ENCODE measurements around the gene CCDC12.
A peak's percentile ranks its signal among the peaks of the same experiment; 100 is the strongest.

Gene CCDC12

DNA sequence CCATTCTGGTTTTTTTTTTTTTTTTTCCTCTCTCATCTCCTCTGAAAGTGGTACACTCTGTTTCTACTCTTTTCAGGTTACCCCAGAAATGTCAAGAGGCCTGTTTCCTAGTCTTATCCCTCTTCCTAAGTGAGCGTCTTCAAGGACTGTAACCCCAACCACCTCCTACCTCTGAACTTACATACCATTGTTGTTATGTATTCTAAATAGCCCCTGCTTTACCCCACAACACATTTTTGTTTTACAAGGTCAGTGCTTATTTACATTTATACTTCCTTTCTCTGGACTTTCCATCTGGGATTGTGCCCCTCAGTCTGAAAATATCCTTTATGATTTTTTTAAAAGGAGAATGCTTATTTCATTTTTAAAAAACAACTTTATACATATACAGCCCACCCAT lies 60.3 kb downstream of the CCDC12 start:
- TF ChIP-seq CEBPB (IDR thresholded peaks at IDR 0.05) (no peak), RAD21 (IDR thresholded peaks at IDR 0.05; ENCODE audit: low read depth) (no peak), NFIC (IDR thresholded peaks at IDR 0.05) (no peak), ZBTB7A (IDR thresholded peaks at IDR 0.05; ENCODE audit: low read depth) (no peak), FOXM1 (IDR thresholded peaks at IDR 0.05; ENCODE audit: borderline replicate concordance, low read depth) (no peak), CREB1 (IDR thresholded peaks at IDR 0.05; ENCODE audit: low read depth) (no peak), EP300 (IDR thresholded peaks at IDR 0.05; ENCODE audit: borderline replicate concordance) (no peak), TAF1 (IDR thresholded peaks at IDR 0.05; ENCODE audit: low read depth) (no peak), TEAD4 (IDR thresholded peaks at IDR 0.05) (no peak), REST (IDR thresholded peaks at IDR 0.05; ENCODE audit: low read depth) (no peak)

DNA sequence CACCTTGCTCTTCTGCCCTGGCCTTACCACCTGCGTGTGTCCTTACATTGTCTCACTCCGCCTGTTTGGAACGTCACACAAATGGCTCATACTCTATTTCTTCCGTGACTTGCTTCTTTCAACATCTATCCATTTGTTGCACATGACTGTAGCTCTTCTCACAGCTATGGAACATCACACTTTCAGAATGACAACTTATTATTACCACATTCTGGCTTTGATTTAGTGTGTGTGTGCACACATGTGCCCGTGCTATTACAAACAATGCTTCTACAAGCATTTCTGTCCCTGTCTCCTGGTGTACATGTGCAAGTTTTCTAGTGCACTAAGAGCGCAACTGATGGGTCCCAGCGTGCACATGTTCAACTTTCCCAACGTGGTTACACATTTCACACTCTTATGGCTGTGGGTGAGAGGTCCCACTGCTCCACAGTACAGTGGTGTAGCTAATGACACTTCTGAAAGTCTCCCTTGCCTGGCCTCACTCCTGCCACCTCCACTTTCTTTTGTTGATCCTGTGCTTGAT lies 61.2 kb downstream of the CCDC12 start:
- TF ChIP-seq EGR1 (IDR thresholded peaks at IDR 0.05) (no peak), CEBPB (IDR thresholded peaks at IDR 0.05) (no peak), REST (IDR thresholded peaks at IDR 0.05; ENCODE audit: low read depth) (no peak), TEAD4 (IDR thresholded peaks at IDR 0.05) (no peak), TAF1 (IDR thresholded peaks at IDR 0.05; ENCODE audit: low read depth) (no peak), FOXM1 (IDR thresholded peaks at IDR 0.05; ENCODE audit: borderline replicate concordance, low read depth) (no peak), CREB1 (IDR thresholded peaks at IDR 0.05; ENCODE audit: low read depth) (no peak), ZBTB7A (IDR thresholded peaks at IDR 0.05; ENCODE audit: low read depth) (no peak), EP300 (IDR thresholded peaks at IDR 0.05; ENCODE audit: borderline replicate concordance) (no peak), RAD21 (IDR thresholded peaks at IDR 0.05; ENCODE audit: low read depth) (no peak), YY1 (IDR thresholded peaks at IDR 0.05; ENCODE audit: low read depth) (no peak), USF1 (IDR thresholded peaks at IDR 0.05) (no peak)

DNA sequence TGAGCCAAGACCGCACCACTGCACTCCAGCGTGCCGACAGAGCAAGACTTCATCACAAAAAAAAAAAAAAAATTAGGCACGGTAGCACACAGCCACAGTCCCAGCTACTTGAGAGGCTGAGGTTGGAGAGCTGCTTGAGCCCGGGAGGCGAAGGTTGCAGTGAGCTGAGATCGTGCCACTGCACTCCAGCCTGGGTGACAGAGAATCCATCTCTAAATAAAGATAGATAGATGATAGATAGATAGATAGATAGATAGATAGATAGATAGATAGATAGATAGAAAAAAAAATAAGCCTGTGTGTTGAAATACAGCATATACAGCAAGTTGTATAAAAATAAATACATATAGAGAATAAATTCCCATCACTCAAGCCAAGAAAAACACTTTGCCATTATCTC lies 61.7 kb downstream of the CCDC12 start:
- TF ChIP-seq FOXM1 (IDR thresholded peaks at IDR 0.05; ENCODE audit: borderline replicate concordance, low read depth) (no peak), TCF12 (IDR thresholded peaks at IDR 0.05; ENCODE audit: low read depth) (no peak), ZBTB7A (IDR thresholded peaks at IDR 0.05; ENCODE audit: low read depth) (no peak), YY1 (IDR thresholded peaks at IDR 0.05; ENCODE audit: low read depth) (no peak), CREB1 (IDR thresholded peaks at IDR 0.05; ENCODE audit: low read depth) (no peak), EGR1 (IDR thresholded peaks at IDR 0.05) (no peak), EP300 (IDR thresholded peaks at IDR 0.05; ENCODE audit: borderline replicate concordance) (no peak), RAD21 (IDR thresholded peaks at IDR 0.05; ENCODE audit: low read depth) (no peak), NFIC (IDR thresholded peaks at IDR 0.05) (no peak), REST (IDR thresholded peaks at IDR 0.05; ENCODE audit: low read depth) (no peak), TAF1 (IDR thresholded peaks at IDR 0.05; ENCODE audit: low read depth) (no peak), CEBPB (IDR thresholded peaks at IDR 0.05) (no peak), TEAD4 (IDR thresholded peaks at IDR 0.05) (no peak), USF1 (IDR thresholded peaks at IDR 0.05) (no peak)
- TF ChIP-seq, protein P1, sequence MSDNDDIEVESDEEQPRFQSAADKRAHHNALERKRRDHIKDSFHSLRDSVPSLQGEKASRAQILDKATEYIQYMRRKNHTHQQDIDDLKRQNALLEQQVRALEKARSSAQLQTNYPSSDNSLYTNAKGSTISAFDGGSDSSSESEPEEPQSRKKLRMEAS (IDR thresholded peaks at IDR 0.05), result no peak

- TF ChIP-seq EP300 (IDR thresholded peaks at IDR 0.05; ENCODE audit: borderline replicate concordance) (peak; percentile 30; the same call in 1 of the 2 replicates), REST (IDR thresholded peaks at IDR 0.05; ENCODE audit: low read depth) (no peak), CEBPB (IDR thresholded peaks at IDR 0.05) (no peak), EGR1 (IDR thresholded peaks at IDR 0.05) (no peak), CREB1 (IDR thresholded peaks at IDR 0.05; ENCODE audit: low read depth) (no peak), TEAD4 (IDR thresholded peaks at IDR 0.05) (peak; percentile 31; the same call in 1 of the 2 replicates), RAD21 (IDR thresholded peaks at IDR 0.05; ENCODE audit: low read depth) (no peak), NFIC (IDR thresholded peaks at IDR 0.05) (peak; percentile 89), FOXM1 (IDR thresholded peaks at IDR 0.05; ENCODE audit: borderline replicate concordance, low read depth) (no peak), ZBTB7A (IDR thresholded peaks at IDR 0.05; ENCODE audit: low read depth) (no peak), TCF12 (IDR thresholded peaks at IDR 0.05; ENCODE audit: low read depth) (no peak), TAF1 (IDR thresholded peaks at IDR 0.05; ENCODE audit: low read depth) (no peak), USF1 (IDR thresholded peaks at IDR 0.05) (no peak), YY1 (IDR thresholded peaks at IDR 0.05; ENCODE audit: low read depth) (0 out of 2 replicates have a peak, but pooled peaks have one; percentile 38)
- TF ChIP-seq, protein P1 (IDR thresholded peaks at IDR 0.05), result no peak
These were observed 62.9 kb downstream of the CCDC12 start for GRCh38 chr3:46913644-46914043.
